Putamen (tissue), 1 donor: ENCODE measurements around the gene GRM1.

Experiments used
- DNase-seq: peaks from one replicate; pipeline ENCODE4 v3.0.0-alpha.2; 2016; ENCODE audit warnings: low spot score

GRM1 gene

DNA sequence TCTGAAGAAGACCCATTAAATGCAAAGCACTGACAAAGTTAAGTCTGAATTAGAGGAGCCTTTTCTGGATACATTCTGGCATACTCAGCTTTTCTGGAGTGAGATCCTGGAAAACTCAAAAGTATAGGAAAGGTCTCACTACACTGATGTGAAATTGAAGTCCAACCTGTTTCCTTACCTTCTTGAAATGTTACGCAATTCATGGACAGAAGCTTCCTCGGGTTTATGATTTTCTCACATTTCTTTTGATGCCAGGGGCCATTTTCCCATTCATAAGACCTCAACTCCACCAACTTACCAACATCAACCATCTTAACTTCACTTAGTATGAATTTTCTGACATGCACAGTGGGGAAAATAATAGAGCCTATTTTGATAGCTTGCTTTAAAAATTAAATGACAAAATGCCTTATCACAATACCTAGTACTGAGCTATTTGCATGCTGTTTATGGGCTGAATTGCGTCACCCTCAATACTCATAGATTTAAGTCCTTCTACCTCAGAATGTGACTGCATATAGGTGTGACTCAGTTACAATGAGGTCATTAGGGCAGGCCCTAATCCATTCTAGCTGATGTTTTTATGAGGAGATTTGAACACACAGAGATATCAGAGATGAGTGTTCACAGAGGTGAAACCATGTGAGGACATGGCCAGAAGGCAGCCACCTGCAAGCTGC is 441.4 kb downstream of the GRM1 start:
- DNase-seq, result no peak

DNA sequence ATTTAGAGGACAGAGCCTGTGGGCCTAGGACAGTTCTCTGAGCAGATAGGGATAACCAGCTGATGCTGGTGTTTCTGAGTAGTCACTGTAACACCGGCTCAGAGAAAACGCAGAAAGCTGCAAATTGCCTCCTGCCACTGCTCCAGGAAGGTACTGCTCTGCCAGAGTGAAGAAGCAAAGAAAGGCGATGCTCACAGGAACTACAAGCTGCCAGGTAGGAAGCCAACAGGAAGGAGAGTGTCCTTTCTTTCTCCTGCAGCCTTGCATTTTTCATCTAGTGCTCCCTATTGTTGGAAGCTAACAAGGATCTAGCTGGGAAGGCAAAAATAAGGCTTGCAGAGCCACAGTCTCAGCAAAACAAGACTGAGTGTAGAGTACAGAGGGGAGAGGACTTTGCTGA is 444.1 kb downstream of the GRM1 start:
- no peak for DNase-seq

DNA sequence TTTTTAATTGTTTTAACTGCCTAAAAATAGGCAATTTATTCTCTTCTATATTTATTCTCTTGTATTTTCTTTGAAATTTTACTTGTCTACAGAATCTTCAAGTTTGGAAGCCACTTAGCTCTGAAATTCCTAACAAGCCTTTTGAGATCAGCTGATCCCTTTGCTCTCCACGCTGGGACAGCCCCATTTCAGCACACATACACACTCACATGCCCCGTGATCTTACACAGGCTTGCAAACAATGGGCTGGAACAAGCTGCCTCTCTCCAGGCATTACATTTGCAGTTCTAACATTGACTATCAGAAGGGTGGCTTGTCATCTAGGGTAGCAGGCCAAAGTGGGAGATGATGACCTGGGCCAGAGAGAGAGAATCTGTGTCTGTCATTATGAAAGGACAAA is 452.7 kb downstream of the GRM1 start:
- DNase-seq, result no peak

DNA sequence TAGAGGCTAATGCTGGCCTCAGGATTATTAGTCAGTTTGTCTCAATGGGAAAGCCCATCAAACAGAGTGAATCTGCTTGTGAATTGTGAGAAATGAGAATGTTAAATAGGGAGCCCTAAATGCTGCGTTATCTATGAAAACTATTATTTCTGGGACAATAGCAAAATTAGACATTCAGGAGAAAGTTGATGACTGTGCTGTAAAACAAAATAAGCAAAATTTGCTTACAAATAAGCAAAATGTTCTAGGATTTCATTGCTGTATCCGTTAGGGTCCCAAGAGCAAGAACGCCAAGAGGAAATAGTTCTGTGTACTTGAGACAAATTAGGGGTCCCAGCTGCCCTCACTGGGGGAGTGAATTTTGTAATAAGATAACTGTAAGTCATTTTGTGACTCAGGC is 455.5 kb downstream of the GRM1 start:
- DNase-seq, result no peak
